Left kidney (tissue), 8 donors: ENCODE measurements around the gene STARD8. TPM values are rescaled to one million over a fixed set of nuclear protein-coding genes. Genes with fewer than 3 reads are reported as not detected.
A peak's percentile ranks its signal among the peaks of the same experiment; 100 is the strongest.
"Not testable (repeated sequence)": the region's sequence is repeated elsewhere in the genome, so short reads cannot be mapped to it uniquely, and the experiment has no call there.

Experiments used
- DNase-seq: peaks from one replicate; pipeline ENCODE4 v3.0.0-alpha.2; 2013
- long read RNA-seq, 8 donors: transcript quantifications; one replicate each; lab custom pipeline, GENCODE V29; 2026
- polyA plus RNA-seq: library from polyadenylated mRNA; unstranded; fragments of 120-200 nt; gene quantifications from one replicate; pipeline ENCODE4 v1.2.1, GENCODE V29; 2013; ENCODE audit not compliant: insufficient read length

STARD8 gene
- polyA plus RNA-seq, result 17.4 TPM
- long read RNA-seq, donor 1, full-length matches to known transcripts, result 2 of 2 reads
- long read RNA-seq, donor 1, partial matches to known transcripts, result 0 of 2 reads
- long read RNA-seq, donor 1, other reads (novel, unspliced or antisense), result 0 of 2 reads
- long read RNA-seq, donor 2, full-length matches to known transcripts, result 1 of 1 reads
- long read RNA-seq, donor 2, partial matches to known transcripts, result 0 of 1 reads
- long read RNA-seq, donor 2, other reads (novel, unspliced or antisense), result 0 of 1 reads
- long read RNA-seq, donor 3, full-length matches to known transcripts, result 1 of 1 reads
- long read RNA-seq, donor 3, partial matches to known transcripts, result 0 of 1 reads
- long read RNA-seq, donor 3, other reads (novel, unspliced or antisense), result 0 of 1 reads
- long read RNA-seq, donor 4, result 0 reads
- long read RNA-seq, donor 5, full-length matches to known transcripts, result 2 of 7 reads
- long read RNA-seq, donor 5, partial matches to known transcripts, result 5 of 7 reads
- long read RNA-seq, donor 5, other reads (novel, unspliced or antisense), result 0 of 7 reads
- long read RNA-seq, donor 6, full-length matches to known transcripts, result 1 of 1 reads
- long read RNA-seq, donor 6, partial matches to known transcripts, result 0 of 1 reads
- long read RNA-seq, donor 6, other reads (novel, unspliced or antisense), result 0 of 1 reads
- long read RNA-seq, donor 7, full-length matches to known transcripts, result 1 of 1 reads
- long read RNA-seq, donor 7, partial matches to known transcripts, result 0 of 1 reads
- long read RNA-seq, donor 7, other reads (novel, unspliced or antisense), result 0 of 1 reads
- long read RNA-seq, donor 8, full-length matches to known transcripts, result 3 of 3 reads
- long read RNA-seq, donor 8, partial matches to known transcripts, result 0 of 3 reads
- long read RNA-seq, donor 8, other reads (novel, unspliced or antisense), result 0 of 3 reads

GRCh38 chrX:68647156-68647957 is at the start of gene STARD8:
STARD8 (plus strand) TSS chrX:68647666; CDS start chrX:68647883, 217 bp downstream.
- peak; percentile 42 for DNase-seq

DNA sequence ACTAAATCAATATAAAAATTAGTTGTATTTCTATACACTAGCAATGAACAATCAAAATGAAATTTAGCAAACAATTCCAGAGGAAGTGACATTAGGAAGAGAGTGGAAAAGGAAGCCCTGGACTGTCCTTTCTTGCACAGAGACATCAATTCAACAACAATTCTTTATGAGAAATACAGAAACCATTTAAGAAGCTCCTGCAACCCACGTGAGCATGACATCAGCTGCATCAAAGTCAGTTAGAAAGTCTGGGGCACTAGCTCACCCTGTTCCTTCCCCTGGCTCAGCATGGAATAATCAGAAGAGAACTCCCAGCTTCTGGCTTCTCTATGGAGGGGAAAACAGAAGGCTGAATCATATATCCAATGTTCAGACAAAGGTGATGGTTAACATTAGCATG is 48.6 kb upstream of the STARD8 start:
- DNase-seq, result no peak

DNA sequence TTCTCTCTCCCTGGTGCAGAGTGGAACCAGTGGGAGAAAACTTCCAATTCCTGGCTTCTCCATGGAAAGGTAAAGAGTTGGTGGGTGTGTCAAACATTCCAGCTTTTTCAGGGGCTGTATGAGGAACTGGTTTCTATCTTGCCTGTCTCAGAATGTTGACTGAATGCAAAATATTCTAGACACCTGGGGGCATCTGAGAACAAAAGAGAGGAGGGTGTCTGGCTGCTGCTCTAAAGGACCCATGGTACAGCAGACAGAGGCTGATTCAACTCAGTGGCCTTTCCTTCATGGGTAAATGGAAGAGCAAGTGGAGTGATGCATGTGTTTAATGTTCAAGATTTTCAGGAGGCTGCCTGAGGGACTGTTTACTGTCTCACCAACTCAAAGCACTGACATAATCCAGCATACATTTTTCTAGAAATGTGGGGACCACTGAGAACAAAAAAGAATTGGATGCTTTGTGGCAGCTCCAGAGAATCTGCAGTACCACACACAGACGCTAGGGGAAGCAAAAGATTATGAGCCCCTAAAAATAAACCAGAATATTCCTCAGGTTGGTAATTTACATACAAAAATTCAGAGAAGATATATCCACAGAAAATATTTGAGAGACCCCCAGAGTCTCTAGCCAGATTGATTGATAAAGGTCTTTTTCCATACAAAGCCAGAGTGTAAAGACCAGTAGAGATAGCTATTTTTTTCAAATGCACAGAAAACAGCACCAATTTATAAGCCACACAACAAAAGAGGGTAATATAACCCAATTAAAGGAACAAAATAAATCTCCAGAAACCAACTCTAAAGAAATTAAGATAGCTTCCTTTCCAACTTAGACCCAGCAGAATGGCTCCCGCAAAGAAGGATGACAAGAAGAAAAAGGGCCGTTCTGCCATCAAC is 48.0 kb upstream of the STARD8 start:
- DNase-seq, result no peak

DNA sequence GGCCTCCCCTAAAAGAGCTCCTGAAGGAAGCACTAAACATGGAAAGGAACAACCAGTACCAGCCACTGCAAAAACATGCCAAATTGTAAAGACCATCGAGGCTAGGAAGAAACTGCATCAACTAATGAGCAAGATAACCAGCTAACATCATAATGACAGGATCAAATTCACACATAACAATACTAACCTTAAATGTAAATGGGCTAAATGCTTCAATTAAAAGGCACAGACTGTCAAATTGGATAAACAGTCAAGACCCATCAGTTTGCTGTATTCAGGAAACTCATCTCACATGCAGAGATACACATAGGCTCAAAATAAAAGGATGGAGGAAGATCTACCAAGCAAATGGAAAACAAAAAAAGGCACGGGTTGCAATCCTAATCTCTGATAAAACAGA is 43.2 kb upstream of the STARD8 start:
- not testable (repeated sequence) for DNase-seq

GRCh38 chrX:68614733-68615132 is 32.7 kb upstream of the STARD8 start:
- not testable (repeated sequence) for DNase-seq

- no peak for DNase-seq
Measured at GRCh38 chrX:68627986-68628385, 19.5 kb upstream of the STARD8 start.

DNA sequence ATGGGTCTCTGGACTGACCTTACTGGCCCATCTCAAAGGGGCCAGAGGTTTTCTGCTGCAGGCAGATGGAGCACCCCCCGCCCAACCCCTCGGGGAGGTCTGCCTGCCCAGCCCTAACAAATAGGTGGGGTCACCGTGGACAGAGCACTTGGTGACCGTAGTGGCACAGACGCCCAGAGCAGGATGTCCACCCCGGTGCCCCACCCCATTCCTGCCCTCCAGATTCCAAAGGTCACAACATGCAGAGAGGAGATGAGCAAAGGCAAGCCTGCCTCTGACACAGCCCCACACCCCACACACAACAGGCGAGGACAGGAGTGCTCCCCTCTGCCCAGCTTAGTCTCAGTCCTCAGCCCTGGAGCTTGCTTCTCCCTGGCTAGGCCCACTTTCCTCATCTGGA is 17.5 kb upstream of the STARD8 start:
- DNase-seq, result not testable (repeated sequence)

DNA sequence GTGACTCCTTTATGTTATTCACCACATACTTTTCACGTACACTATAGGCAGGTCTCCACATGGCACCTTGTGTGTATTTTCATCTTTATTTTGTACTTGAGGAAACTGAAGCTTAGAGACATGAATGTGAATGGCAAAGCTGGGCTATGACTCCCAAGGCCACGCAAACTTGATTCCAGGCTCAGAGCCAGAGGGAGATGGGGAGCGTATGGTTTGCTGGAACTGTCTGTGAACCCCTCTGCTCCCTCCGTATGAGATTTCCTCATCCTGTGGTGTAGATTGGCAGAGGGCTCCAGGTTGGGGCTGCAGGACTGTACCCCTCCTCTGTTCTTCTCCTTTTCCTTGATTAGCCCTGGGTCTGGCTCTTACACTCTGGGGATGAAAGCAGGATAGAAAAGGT is 16.1 kb upstream of the STARD8 start:
- no peak for DNase-seq

DNA sequence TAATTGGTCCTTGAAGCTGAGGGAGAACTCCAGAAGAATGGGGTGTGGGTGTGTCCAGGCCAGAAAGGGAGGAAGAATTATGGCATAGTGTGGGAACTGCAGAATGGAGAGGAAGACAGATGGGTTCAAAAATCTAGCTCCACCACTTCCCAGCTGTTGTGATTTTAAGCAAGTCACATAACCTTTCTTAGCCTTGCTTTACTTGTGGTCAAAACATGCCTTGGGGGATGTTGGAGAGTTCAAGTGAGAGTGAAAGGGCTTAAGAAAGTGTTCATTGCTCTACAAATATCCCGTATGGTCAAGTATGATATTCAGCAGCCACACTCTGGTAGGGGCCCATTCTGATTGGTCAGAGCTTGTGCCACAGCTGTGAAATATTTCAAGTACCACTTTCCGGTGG is 15.0 kb upstream of the STARD8 start:
- DNase-seq, result no peak

DNA sequence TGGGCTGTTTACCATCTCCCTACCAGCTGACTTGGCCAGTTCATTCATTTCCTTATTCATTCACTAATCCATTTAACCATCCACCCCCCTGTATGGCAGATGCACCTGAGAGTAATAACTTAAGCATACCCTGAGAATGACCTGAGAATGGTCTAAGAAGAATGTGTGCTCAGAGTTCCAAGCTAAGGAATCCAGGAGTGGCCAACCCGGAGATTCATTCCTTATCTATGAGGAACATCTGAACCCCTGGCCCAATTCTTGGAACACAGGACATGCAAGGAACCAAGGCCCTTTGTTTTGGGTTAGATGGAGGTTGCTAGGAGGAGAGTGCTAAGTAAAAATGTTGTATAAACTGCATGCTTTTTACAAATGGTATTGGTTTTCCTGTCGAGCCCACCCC is 13.5 kb upstream of the STARD8 start:
- DNase-seq, result no peak

- DNase-seq, result no peak
Measured at GRCh38 chrX:68634649-68635227, 12.7 kb upstream of the STARD8 start.

DNA sequence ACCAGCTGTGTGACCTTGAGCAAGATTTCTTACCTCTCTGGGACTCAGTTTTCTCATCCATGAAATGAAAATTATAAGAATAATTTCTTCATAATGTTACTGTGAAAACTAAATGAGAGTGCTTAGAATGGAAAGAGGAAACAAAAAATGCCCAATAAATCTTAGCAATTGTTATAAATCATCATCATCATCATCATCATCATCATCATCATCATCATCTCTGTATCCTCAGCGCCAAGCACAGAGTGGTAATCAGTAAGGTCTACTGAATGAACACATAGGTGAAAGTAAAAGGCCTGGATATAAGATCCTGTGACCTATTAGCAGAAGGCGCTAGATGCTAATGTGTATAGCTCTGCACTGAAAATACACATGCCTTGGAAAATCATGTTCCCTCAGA is 6.8 kb upstream of the STARD8 start:
- DNase-seq, result no peak

DNA sequence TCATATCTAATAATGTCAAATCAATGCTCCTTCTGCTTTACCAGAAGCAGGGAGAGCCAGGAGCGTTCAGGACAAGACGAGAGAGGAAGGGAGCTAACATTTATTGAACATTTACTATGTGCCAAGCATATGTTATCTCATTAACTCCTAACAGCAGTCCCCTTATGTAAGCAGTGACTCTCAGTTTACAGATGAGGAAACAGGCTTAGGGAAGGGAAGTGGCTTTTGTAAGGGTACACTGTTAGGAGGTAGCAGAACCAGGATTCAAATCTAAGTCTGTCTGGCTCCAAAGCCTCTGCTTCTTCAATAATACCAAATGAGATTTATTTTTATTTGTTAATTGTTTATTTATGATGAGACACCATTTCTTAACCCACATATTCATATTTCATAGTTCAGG is 2.6 kb upstream of the STARD8 start:
- no peak for DNase-seq

DNA sequence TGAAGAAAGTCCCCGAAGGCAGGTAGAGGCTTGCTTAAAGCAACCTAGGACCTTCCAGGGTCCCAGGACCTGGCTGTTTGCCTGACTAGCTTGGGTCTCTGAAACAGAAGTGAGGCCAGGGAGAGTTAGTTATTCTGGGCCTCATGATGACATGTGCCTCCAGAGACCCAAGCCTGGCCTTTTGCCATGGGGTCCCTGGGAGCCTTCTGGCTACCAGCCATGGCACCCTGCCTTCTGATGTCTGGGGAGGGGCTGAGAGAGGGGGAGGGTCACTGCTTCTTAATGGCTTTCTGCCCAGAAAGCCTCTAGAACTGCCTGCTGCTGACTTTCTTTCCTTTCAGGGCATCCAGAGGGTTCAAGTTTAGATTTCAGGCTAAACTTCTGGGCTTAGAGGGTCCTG is 1.0 kb upstream of the STARD8 start:
- DNase-seq, result no peak

- DNase-seq, result no peak
Measured at GRCh38 chrX:68648960-68649359, 1.5 kb downstream of the STARD8 start.

DNA sequence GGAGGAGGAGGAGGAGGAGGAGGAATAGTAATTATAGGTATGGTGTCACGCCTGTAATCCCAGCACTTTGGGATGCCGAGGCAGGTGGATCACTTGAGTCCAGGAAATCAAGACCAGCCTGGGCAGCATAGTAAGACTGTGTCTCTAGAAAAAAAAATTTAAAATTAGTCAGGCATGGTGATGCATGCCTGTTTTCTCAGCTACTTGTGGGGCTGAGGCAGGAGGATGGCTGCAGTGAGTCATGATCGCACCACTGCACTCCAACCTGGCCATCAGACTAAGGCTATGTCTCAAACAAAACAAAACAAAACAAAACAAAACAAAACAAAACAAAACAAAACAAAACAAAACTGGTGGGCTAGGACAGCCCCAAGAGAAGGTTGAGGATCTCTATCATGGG is 3.0 kb downstream of the STARD8 start:
- DNase-seq, result no peak

DNA sequence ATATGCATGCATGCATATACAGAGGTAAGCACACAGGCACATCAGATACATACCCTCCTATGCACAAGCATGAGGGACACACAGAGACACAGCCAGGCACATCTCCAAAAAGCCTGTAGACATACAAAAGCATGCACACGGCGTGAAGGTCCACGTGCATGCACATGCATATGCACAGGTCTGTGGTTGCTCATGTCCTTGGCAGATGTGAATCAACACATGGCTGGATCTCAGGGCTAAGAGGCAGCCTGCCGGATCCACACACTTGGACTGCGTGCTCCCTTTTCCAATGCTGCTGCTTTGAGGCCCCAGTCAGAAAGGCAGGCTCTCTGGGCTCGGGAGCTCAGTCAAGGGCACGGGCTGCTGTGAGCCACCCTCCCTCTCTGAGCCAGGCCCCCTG is 3.6 kb downstream of the STARD8 start:
- no peak for DNase-seq

- no peak for DNase-seq
Measured at GRCh38 chrX:68652326-68653170, 5.1 kb downstream of the STARD8 start.

GRCh38 chrX:68654693-68655092 is 7.2 kb downstream of the STARD8 start:
- DNase-seq, result no peak

GRCh38 chrX:68656473-68656872 is 9.0 kb downstream of the STARD8 start:
- DNase-seq, result not testable (repeated sequence)
